ENCODE data around the gene KRTAP10-1. TPM values are rescaled to one million over a fixed set of nuclear protein-coding genes. Genes with fewer than 3 reads are reported as not detected.

The KRTAP10-1 gene
- total RNA-seq, 1 donor from 2014 or later = not detected

DNA sequence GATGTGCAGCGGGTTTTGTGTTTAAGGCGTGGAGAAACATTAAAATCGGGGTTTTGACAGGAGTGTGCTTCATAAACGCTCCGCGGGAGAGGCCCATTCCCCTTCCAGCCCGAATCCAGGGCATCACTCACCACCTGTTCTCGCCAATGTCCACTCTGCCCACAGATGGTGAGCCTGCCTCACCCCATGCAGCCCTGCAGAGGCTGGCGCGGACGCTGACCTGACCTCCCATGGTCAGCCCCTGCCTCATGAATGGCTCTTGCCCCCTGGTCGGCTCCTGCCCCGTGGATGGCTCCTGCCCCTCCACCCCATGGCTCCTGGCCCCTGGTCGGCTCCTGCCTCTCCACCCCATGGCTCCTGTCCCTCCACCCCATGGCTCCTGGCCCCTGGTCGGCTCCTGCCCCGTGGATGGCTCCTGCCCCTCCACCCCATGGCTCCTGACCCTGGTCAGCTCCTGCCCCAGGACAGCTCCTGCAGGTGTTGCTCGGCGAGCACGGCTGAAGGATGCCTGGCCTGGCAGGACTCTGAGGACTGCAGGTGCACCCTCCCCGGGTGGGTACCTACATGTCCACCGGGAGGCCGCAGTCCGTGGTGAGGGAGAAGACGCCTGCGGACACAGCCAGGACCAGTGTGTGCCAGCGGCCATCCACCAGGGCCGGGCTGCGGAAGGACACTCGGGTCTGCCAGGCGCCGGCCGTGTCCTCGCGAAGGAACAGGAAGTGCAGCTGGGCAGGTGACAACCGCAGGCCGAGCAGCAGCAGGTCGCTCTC is 6.7 kb downstream of the KRTAP10-1 start:
- Mint-ChIP-seq H3K4me1 (ENCODE audit: unreplicated experiment) (no peaks in the 10 kb centered on the region), H3K27ac (ENCODE audit: unreplicated experiment) (no peak overlapping the region), H3K36me3 (ENCODE audit: unreplicated experiment) (no peaks in the 10 kb centered on the region), H3K4me3 (ENCODE audit: unreplicated experiment) (no peak overlapping the region), H3K9me3 (ENCODE audit: unreplicated experiment) (no peaks in the 10 kb centered on the region), H3K27me3 (ENCODE audit: unreplicated experiment) (peaks cover 12% of the 10 kb centered on the region)
- no peak for TF ChIP-seq CTCF (IDR thresholded peaks at IDR 0.05)
- no peak for DNase-seq (ENCODE audit: extremely low spot score, unreplicated experiment)

- H3K9me3 Mint-ChIP-seq (ENCODE audit: unreplicated experiment) = no peaks in the 10 kb centered on the region
- H3K4me1 Mint-ChIP-seq (ENCODE audit: unreplicated experiment) = no peaks in the 10 kb centered on the region
- H3K27ac Mint-ChIP-seq (ENCODE audit: unreplicated experiment) = no peak overlapping the region
- no peaks in the 10 kb centered on the region for H3K36me3 Mint-ChIP-seq (ENCODE audit: unreplicated experiment)
- no peak overlapping the region for H3K4me3 Mint-ChIP-seq (ENCODE audit: unreplicated experiment)
- no peak for TF ChIP-seq CTCF (IDR thresholded peaks at IDR 0.05)
- H3K27me3 Mint-ChIP-seq (ENCODE audit: unreplicated experiment) = peaks cover 12% of the 10 kb centered on the region
- no peak for DNase-seq (ENCODE audit: extremely low spot score, unreplicated experiment)
Observed at GRCh38 chr21:44532712-44533111, 7.3 kb downstream of the KRTAP10-1 start.

DNA sequence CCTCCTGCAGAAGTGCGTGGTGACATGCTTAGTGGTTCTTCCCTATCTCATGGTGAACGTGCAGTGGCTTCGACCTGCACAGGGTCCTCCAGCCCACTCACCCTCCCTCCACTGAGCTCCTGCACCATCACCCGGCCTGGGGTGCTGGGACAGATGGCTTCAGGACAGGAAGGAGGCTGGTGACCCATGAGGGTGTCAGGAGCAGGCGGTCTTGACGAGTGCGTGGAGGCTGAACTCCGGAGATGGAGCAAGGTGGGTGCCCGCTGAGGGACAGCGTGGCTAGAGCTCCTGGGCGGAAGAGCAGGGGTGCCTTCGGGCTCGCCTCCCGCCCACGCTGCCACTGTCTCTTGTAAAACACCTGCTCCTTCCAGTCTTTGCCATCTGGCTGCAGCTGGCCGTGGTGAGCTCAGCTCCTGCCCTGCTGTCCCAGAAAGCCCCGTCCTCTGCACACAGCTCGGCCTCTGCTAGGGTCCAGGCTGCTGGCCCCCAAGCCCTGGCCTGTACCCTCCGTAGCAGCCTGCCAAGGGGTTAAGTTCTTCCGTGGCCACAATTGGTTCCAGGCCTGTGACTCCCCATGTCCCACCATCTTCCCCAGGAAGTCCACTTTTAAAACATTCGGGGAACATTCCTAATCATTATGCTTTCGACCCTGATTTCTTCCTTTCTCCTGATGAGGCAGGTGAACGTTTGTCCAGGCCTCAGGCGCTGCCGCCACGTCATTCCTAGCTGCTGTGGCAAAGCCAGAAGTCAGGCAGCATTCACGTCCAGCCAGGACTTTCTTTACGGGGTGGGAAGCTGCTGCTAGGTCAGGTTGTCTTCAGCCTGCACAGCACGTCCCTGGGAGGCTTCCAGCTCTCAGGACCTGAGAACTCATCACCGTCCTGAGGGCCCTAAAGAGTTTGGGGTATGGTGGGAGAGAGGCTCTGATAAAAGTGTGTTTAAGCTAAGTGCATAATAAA is 8.1 kb downstream of the KRTAP10-1 start:
- Mint-ChIP-seq H3K27ac (ENCODE audit: unreplicated experiment) (no peak overlapping the region), H3K27me3 (ENCODE audit: unreplicated experiment) (peaks cover 6% of the 10 kb centered on the region), H3K4me1 (ENCODE audit: unreplicated experiment) (no peaks in the 10 kb centered on the region), H3K4me3 (ENCODE audit: unreplicated experiment) (no peak overlapping the region), H3K36me3 (ENCODE audit: unreplicated experiment) (no peaks in the 10 kb centered on the region), H3K9me3 (ENCODE audit: unreplicated experiment) (no peaks in the 10 kb centered on the region)
- DNase-seq (ENCODE audit: extremely low spot score, unreplicated experiment) = no peak
- no peak for TF ChIP-seq CTCF (IDR thresholded peaks at IDR 0.05)

GRCh38 chr21:44530903-44531605 is 8.9 kb downstream of the KRTAP10-1 start:
- no peaks in the 10 kb centered on the region for H3K36me3 Mint-ChIP-seq (ENCODE audit: unreplicated experiment)
- no peak for DNase-seq (ENCODE audit: extremely low spot score, unreplicated experiment)

More at GRCh38 chr21:44530903-44531605, 8.9 kb downstream of the KRTAP10-1 start:
- TF ChIP-seq CTCF (IDR thresholded peaks at IDR 0.05) = no peak
- no peaks in the 10 kb centered on the region for H3K9me3 Mint-ChIP-seq (ENCODE audit: unreplicated experiment)
- H3K27me3 Mint-ChIP-seq (ENCODE audit: unreplicated experiment) = no peaks in the 10 kb centered on the region
- H3K4me3 Mint-ChIP-seq (ENCODE audit: unreplicated experiment) = no peak overlapping the region
- H3K27ac Mint-ChIP-seq (ENCODE audit: unreplicated experiment) = no peak overlapping the region
- H3K4me1 Mint-ChIP-seq (ENCODE audit: unreplicated experiment) = no peaks in the 10 kb centered on the region
